ENCODE results near the gene ORM1. TPM values are rescaled to one million over a fixed set of nuclear protein-coding genes. Genes with fewer than 3 reads are reported as not detected.

ORM1 gene
- total and polyA plus RNA-seq, 2 donors (not counting 3 experiments of a cell fraction or from before 2014, with no cell fraction given): not detected

DNA sequence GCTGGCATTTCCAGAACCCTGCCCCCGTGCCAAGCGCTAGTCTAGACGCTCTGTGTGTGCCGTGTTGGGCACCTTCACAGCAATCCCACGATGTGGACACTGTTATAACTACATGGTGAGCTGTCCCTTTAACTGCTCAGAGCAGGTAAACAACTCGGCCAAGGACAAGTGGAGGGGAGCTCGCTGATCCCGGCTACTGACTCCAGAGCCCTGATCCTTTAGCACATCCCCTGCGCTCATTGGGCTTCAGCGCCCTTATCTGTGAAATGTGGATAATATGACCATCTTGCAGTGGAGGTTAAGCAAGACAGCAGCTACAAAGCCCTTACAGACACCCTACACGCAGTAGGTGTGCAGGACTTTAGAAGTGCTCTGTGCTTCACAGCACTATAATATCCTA, 23.2 kb downstream of the ORM1 start:
- H3K9me3 ChIP-seq (replicated peaks; ENCODE audit: control insufficient read depth, insufficient read depth, low read length): no peaks in the 10 kb centered on the region
- no peaks in the 10 kb centered on the region for H3K27me3 ChIP-seq (ENCODE audit: control insufficient read depth in 2 of 2, insufficient read depth in 2 of 2, low read length in 2 of 2)
- dilution Hi-C loops (cut with MboI; ENCODE audit: extremely low pct_ligation_motif_present, low sequenced_read_pairs) (no loop called here), intact Hi-C loops (cut with micrococcal nuclease) (no loop called here)
- no peaks in the 10 kb centered on the region for H3K4me1 ChIP-seq (ENCODE audit: control insufficient read depth, extremely low read depth, insufficient read depth, low read length)
- H3K79me2 ChIP-seq (ENCODE audit: control insufficient read depth, insufficient read depth, low read length): no peaks in the 10 kb centered on the region
- POLR2A ChIA-PET: no interaction called here
- H3K4me3 ChIP-seq (replicated peaks in 1 of 3; ENCODE audit: insufficient read depth in 1 of 3, low read depth in 1 of 3, low read length in 3 of 3): no peak overlapping the region
- no peak overlapping the region for H3K4me2 ChIP-seq (ENCODE audit: insufficient read depth, low read length)
- TF ChIP-seq EZH2 (IDR thresholded peaks at IDR 0.05; ENCODE audit: borderline replicate concordance, low read depth, low read length, severe bottlenecking) (no peak), POLR2A (IDR thresholded peaks at IDR 0.05; ENCODE audit: low read depth, low read length) (no peak), GATA2 (IDR thresholded peaks at IDR 0.05; ENCODE audit: insufficient read depth, insufficient read length, low read depth, low read length) (no peak), MYC (IDR thresholded peaks at IDR 0.05; ENCODE audit: low read depth, low read length) (no peak), JUN (IDR thresholded peaks at IDR 0.05; ENCODE audit: borderline replicate concordance, insufficient read depth, insufficient read length, low read depth) (no peak), POLR2AphosphoS5 (IDR thresholded peaks at IDR 0.05; ENCODE audit: insufficient read depth, low read depth, low read length) (no peak), FOS (IDR thresholded peaks at IDR 0.05; ENCODE audit: borderline replicate concordance, insufficient read depth, low read length) (no peak)
- TF ChIP-seq, protein P1, sequence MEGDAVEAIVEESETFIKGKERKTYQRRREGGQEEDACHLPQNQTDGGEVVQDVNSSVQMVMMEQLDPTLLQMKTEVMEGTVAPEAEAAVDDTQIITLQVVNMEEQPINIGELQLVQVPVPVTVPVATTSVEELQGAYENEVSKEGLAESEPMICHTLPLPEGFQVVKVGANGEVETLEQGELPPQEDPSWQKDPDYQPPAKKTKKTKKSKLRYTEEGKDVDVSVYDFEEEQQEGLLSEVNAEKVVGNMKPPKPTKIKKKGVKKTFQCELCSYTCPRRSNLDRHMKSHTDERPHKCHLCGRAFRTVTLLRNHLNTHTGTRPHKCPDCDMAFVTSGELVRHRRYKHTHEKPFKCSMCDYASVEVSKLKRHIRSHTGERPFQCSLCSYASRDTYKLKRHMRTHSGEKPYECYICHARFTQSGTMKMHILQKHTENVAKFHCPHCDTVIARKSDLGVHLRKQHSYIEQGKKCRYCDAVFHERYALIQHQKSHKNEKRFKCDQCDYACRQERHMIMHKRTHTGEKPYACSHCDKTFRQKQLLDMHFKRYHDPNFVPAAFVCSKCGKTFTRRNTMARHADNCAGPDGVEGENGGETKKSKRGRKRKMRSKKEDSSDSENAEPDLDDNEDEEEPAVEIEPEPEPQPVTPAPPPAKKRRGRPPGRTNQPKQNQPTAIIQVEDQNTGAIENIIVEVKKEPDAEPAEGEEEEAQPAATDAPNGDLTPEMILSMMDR (IDR thresholded peaks at IDR 0.05; ENCODE audit: extremely low read depth in 1 of 2, insufficient read depth in 1 of 2, low read depth in 1 of 2, low read length in 2 of 2): no peak
- TF ChIP-seq, protein P2, sequence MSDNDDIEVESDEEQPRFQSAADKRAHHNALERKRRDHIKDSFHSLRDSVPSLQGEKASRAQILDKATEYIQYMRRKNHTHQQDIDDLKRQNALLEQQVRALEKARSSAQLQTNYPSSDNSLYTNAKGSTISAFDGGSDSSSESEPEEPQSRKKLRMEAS (IDR thresholded peaks at IDR 0.05; ENCODE audit: insufficient read depth, insufficient read length): no peak
- FAIRE-seq (no peak), DNase-seq (ENCODE audit: low read depth, low spot score) (no peak)
- peaks cover 8 to 50% of the 10 kb centered on the region in 2 experiments for H3K36me3 ChIP-seq (ENCODE audit: control insufficient read depth in 2 of 2, extremely low read depth in 1 of 2, insufficient read depth in 2 of 2, low read length in 2 of 2)
- CTCF ChIA-PET: no interaction called here
- BruUV-seq (replicated peaks): no TSS peak
- no peaks in the 10 kb centered on the region for H4K20me1 ChIP-seq (replicated peaks; ENCODE audit: control insufficient read depth, extremely low read depth, insufficient read depth, low read length)
- H3K9me1 ChIP-seq (replicated peaks; ENCODE audit: control insufficient read depth, extremely low read depth, insufficient read depth, low read length): no peaks in the 10 kb centered on the region
- no peak overlapping the region for H2AFZ ChIP-seq (ENCODE audit: low read depth, low read length)
- no peak overlapping the region for H3K9ac ChIP-seq (replicated peaks; ENCODE audit: extremely low read depth, insufficient read depth, low read length)
- no peak overlapping the region for H3K27ac ChIP-seq (ENCODE audit: insufficient read depth, low read depth, low read length)
